ENCODE measurements around the gene CAPN12. TPM values are rescaled to one million over a fixed set of nuclear protein-coding genes. Genes with fewer than 3 reads are reported as not detected.

CAPN12 gene
- polyA plus RNA-seq, 1 donor (not counting 4 experiments of a cell fraction or from before 2014, with no cell fraction given) = 5.6 TPM

DNA sequence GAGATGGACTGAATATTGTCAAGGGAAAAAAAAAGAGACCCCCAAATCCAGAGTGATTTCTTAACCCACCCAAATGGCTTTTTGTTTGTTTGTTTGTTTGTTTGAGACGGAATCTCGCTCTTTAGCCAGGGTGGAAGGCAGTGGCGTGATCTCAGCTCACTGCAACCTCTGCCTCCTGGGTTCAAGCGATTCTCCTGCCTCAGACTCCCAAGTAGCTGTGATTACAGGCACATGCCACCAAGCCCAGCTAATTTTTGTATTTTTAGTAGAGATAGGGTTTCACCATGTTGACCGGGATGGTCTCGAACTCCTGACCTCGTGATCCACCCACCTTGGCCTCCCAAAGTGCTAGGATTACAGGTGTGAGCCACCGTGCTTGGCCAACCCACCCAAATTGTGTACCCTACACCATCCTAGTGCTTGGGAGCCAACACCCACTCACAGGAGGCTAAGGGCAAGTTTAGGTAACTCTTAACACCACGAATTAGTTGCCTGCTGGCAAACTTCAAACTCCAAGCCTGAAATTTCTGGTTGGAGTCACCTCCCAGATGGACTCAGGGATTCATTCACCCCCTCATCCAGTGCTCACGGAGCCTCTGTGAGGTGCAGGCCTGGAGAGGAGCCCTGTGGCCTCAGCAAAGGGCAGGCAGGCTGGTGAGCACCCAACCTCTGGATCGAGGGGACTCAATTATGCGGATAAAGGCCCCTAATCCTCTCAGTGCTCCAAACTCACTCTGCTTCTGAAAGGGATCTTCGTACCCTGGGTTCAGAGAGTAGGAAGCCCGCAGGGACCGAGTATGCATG lies 59.2 kb downstream of the CAPN12 start:
- TF ChIP-seq, protein P1, sequence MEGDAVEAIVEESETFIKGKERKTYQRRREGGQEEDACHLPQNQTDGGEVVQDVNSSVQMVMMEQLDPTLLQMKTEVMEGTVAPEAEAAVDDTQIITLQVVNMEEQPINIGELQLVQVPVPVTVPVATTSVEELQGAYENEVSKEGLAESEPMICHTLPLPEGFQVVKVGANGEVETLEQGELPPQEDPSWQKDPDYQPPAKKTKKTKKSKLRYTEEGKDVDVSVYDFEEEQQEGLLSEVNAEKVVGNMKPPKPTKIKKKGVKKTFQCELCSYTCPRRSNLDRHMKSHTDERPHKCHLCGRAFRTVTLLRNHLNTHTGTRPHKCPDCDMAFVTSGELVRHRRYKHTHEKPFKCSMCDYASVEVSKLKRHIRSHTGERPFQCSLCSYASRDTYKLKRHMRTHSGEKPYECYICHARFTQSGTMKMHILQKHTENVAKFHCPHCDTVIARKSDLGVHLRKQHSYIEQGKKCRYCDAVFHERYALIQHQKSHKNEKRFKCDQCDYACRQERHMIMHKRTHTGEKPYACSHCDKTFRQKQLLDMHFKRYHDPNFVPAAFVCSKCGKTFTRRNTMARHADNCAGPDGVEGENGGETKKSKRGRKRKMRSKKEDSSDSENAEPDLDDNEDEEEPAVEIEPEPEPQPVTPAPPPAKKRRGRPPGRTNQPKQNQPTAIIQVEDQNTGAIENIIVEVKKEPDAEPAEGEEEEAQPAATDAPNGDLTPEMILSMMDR (optimal IDR thresholded peaks at IDR 0.05 in 1 of 3, IDR thresholded peaks at IDR 0.05 in 1 of 3, conservative IDR thresholded peaks at IDR 0.05 in 1 of 3; ENCODE audit: extremely low read depth in 1 of 3, insufficient read depth in 2 of 3, low read length in 3 of 3) = no peak
- TF ChIP-seq EZH2 (IDR thresholded peaks at IDR 0.05; ENCODE audit: low read length) = no peak
- Histone ChIP-seq H3K79me2 (ENCODE audit: control insufficient read depth, insufficient read depth, low read length) (peaks cover 82% of the 10 kb centered on the region), H3K27ac (ENCODE audit: control insufficient read depth, insufficient read depth, low read length) (peak overlapping the region; percentile 100), H3K4me3 (ENCODE audit: control insufficient read depth in 2 of 3, extremely low read depth in 1 of 3, insufficient read depth in 2 of 3, low read depth in 1 of 3, low read length in 3 of 3) (peak overlapping the region in 2 of 3 experiments; percentile 47 to 48), H3K36me3 (ENCODE audit: control insufficient read depth in 2 of 2, extremely low read depth in 1 of 2, insufficient read depth in 2 of 2, low read length in 2 of 2) (peaks cover 18 to 50% of the 10 kb centered on the region in 2 experiments), H3K9me3 (ENCODE audit: control insufficient read depth, low read depth, low read length) (no peaks in the 10 kb centered on the region), H4K20me1 (ENCODE audit: control insufficient read depth, extremely low read depth, insufficient read depth, low read length) (no peaks in the 10 kb centered on the region), H3K27me3 (ENCODE audit: control insufficient read depth, extremely low read depth, insufficient read depth, low read length) (no peaks in the 10 kb centered on the region), H3K9ac (ENCODE audit: control insufficient read depth, extremely low read depth, insufficient read depth, low read length) (peak overlapping the region; percentile 99), H3K4me2 (ENCODE audit: control insufficient read depth, extremely low read depth, insufficient read depth, low read depth, low read length) (peak overlapping the region; percentile 72), H3K4me1 (ENCODE audit: control insufficient read depth, extremely low read depth, insufficient read depth, low read length) (peaks cover 81% of the 10 kb centered on the region), H2AFZ (ENCODE audit: control insufficient read depth, low read length) (no peak overlapping the region), H3K9me1 (ENCODE audit: control insufficient read depth, extremely low read depth, insufficient read depth, low read length) (no peaks in the 10 kb centered on the region)
- dilution Hi-C loops (cut with MboI; ENCODE audit: extremely low pct_ligation_motif_present, low sequenced_read_pairs) = no loop called here
- DNase-seq (ENCODE audit: low read depth, low spot score) = no peak
- no peak for FAIRE-seq

DNA sequence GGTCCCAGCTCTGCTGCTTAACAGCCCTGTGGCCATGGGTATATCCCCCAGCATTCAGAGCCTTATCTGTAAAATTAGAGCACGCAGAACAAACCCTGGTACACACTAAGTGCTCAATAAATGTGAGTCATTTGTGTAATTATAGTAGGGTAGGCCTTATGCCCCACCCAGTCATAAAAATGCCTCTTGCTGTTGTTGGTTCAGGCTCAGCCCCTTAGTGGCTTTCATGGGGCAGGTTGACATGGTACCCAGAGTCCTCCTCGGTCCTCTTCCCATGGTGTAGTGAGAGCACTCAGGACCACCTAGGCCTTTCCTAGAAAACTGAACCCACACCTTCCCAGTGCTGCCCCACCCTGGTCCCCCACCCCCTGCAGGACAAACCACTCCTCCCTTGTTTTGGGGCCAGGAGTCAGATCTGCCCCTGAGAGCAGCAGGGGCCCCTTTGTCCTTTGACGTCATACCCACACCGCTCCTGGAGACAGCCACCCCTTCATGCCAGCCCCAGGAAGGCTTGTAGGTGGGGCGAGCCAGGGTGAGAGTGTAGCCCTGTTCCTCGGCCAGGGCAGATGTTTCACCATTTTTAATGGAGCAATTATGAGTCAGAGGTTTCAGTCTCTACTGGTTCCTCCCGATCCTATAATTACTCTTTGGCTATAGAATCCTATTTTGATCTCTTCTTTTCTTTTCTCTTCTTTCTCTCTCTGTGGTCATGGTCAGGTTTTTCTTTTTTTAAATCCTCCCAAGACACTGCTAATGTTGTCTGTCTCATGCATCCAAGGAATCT lies 60.0 kb downstream of the CAPN12 start:
- peaks cover 78% of the 10 kb centered on the region for H3K4me1 ChIP-seq (ENCODE audit: control insufficient read depth, extremely low read depth, insufficient read depth, low read length)
- DNase-seq (ENCODE audit: low read depth, low spot score) = peak; percentile 78
- peak overlapping the region in 2 of 3 experiments; percentile 48 to 58 for H3K4me3 ChIP-seq (ENCODE audit: control insufficient read depth in 2 of 3, extremely low read depth in 1 of 3, insufficient read depth in 2 of 3, low read depth in 1 of 3, low read length in 3 of 3)

More for the DNA sequence above, 60.0 kb downstream of the CAPN12 start:
- dilution Hi-C loops (cut with MboI; ENCODE audit: extremely low pct_ligation_motif_present, low sequenced_read_pairs) = no loop called here
- peaks cover 82% of the 10 kb centered on the region for H3K79me2 ChIP-seq (ENCODE audit: control insufficient read depth, insufficient read depth, low read length)
- peak overlapping the region; percentile 94 for H3K4me2 ChIP-seq (ENCODE audit: control insufficient read depth, extremely low read depth, insufficient read depth, low read depth, low read length)
- peaks cover 16 to 45% of the 10 kb centered on the region in 2 experiments for H3K36me3 ChIP-seq (ENCODE audit: control insufficient read depth in 2 of 2, extremely low read depth in 1 of 2, insufficient read depth in 2 of 2, low read length in 2 of 2)
- no peaks in the 10 kb centered on the region for H3K9me1 ChIP-seq (ENCODE audit: control insufficient read depth, extremely low read depth, insufficient read depth, low read length)
- H2AFZ ChIP-seq (ENCODE audit: control insufficient read depth, low read length) = no peak overlapping the region
- H3K9me3 ChIP-seq (ENCODE audit: control insufficient read depth, low read depth, low read length) = no peaks in the 10 kb centered on the region
- TF ChIP-seq, protein P1 (optimal IDR thresholded peaks at IDR 0.05 in 1 of 3, IDR thresholded peaks at IDR 0.05 in 1 of 3, conservative IDR thresholded peaks at IDR 0.05 in 1 of 3; ENCODE audit: extremely low read depth in 1 of 3, insufficient read depth in 2 of 3, low read length in 3 of 3) = no peak
- no peak for TF ChIP-seq EZH2 (IDR thresholded peaks at IDR 0.05; ENCODE audit: low read length)
- peak overlapping the region; percentile 100 for H3K27ac ChIP-seq (ENCODE audit: control insufficient read depth, insufficient read depth, low read length)
- peak; percentile 29 for FAIRE-seq
- H3K9ac ChIP-seq (ENCODE audit: control insufficient read depth, extremely low read depth, insufficient read depth, low read length) = peak overlapping the region; percentile 99
- no peaks in the 10 kb centered on the region for H4K20me1 ChIP-seq (ENCODE audit: control insufficient read depth, extremely low read depth, insufficient read depth, low read length)
- no peaks in the 10 kb centered on the region for H3K27me3 ChIP-seq (ENCODE audit: control insufficient read depth, extremely low read depth, insufficient read depth, low read length)
